Myocyte (in vitro differentiated cells): ENCODE data around the gene TMPRSS2. TPM values are rescaled to one million over a fixed set of nuclear protein-coding genes. Genes with fewer than 3 reads are reported as not detected.

Source experiments
- DNase-seq: peaks from one replicate; pipeline ENCODE4 v3.0.0-alpha.2; 2012; ENCODE audit warnings: low read depth
- total RNA-seq: library from RNA; depleted of rRNA; stranded (reverse); fragments of >200 nt; gene quantifications from 2 replicates; pipeline ENCODE4 v1.2.3, GENCODE V29; 2014

Gene TMPRSS2
- total RNA-seq, 1 donor from 2014 or later: not detected

DNA sequence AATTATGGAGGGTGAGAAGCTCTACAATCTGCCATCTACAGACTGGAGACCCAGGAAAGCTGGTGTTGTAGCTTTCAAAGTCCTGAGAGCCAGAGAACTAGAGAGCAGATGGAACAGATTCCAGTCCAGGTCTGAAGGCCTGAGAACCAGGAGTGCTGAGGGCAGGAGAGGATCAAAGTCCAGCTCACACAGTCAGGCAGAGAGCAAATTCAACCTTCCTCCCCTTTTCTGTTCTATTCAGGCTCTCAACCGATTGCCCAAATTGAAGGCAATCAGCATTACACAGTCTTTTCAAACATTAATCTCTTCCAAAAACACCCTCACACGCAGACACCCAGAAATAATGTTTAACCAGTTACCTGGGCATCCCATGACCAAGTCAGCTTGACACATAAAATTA is 2.5 kb upstream of the TMPRSS2 start:
- no peak for DNase-seq

DNA sequence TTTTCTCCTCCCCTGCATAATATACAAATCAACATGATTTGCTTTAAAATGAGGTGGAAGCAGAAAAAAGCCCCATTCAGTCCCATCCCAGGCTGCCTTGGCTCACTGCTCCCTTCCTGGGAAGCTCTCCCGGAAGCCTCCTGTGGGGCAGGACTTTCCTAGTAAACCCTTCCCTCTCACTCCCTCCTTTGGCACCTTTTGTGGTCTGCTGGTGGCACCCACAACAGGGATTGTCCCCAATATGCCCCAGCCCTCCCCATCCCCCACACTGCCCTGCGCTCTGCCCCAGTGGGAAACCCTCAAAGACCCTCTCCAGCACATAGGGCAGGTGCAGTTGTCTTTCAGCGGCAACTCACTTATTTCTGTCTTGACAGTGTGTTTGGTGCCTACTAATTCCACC is 1.8 kb upstream of the TMPRSS2 start:
- DNase-seq: no peak

DNA sequence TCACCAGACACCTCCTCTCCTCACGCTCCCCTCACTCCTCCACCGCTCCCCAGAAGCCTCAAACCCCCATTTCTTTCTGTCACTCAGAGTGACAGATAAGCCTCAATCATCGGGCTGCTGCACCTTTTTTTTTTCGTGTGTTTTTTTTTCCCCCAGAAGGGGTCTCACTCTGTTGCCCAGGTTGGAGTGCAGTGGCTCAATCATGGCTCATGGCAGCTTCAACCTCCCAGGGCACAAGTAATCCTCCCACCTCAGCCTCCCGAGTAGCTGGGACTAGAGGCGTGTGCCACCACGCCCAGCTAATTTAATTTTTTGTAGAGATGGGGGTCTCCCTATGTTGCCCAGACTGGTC is 1.2 kb upstream of the TMPRSS2 start:
- DNase-seq: no peak

DNA sequence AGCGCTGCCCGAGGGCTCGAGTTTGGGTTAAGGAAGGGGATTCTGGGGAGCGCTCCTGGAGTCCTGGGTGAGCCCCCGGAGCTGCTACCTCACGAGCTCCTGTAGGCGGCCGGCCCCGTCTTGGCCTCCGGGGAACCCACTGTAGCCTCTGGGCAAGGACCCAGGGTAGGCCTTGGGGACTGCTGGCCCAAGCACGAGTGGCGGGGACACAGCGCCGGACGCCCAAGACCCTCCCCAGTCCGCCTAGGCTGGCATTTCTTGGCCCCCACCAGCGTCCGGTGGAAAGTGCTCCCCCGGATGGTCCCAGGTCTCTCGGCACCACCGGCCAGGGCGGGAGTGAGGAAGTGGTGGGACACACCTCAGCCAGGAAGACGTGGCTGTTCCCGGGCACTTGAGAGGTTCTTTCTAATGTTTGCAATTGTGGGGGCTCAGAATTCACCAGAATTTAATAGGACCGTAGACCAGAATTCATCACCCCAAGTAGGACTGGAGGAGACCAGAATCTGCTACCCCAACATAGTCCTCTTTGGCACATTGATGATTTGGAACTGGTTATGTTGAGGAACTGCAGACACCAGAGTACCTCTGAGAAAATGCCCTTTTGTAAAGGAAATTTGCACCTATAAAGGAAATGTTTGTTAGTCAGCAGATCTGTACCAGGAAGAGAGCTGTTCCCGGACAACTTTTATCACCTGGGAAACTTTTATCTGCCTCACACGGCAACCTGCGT is 622 bp upstream of the TMPRSS2 start:
- no peak for DNase-seq

DNA sequence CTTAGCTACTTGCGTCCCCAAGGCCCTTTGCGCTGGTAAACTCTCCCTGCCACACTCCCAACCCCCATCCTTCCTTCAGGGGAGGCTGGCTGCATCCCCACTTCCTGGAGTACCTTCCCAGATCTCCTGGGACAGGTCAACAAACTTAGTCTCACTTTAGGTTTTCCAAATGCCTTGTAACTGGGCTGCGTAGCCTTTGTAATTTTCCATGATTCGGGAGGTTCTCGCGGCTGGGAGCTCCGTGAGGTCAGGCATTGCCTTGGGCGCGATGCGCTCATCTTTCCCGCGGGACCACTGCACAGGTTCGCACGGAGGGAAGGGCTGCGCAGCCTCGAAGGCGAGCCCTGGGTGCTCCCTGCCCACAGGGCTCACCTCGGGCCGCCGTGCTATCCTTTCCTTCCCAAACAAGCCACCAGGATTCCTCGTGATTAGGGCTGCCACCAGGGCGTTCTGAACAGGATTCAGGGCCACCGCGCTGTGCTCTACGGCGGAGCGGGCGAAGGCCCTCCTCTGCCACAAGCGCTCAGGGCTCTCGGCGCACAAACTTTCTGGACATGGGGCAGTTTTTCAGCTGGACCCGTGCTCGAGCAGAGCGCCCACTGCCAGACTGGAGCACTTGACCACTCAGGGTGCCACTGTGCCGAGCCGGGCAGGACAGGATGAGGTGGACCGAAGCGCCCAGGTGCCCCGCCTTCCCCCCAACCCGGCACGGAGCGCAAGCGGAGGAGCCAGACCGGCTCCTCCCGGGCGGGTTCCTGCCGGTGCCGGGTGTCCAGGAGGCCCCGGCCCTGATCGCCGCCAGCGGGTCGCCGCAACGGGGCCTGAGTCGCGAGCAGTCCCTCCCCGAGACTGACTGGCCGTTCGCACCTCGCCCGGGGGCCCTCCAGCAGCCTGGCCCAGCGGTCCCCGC is 1.1 kb downstream of the TMPRSS2 start:
- no peak for DNase-seq

DNA sequence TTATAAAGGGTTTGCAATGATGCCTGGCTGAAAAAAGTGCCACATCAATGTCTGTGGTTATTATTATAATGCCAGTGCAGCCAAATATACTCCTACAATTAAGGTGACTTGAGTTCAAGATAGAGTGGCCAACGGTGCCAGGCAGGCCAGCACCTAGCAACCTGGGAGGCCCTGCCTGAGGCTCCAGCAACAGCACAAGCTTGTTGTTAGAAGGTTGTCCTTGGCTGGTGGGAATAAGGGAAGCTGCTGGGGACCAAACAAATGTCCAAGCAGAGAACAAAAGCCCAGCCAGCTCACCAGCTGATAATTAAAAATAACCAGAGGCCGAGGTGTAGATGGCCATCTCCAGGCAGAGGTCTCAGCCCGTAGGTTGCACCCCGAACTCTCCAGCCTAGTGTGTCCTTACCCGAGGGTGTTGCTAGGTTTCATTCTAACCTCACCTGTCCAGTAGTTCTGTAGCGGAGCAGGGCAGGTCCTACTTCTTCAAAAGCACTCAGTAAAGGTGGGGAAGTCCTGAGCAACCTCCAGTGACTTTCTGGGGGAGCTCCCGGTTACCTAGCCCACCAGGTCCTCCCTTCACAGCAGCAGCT is 1.9 kb downstream of the TMPRSS2 start:
- no peak for DNase-seq

DNA sequence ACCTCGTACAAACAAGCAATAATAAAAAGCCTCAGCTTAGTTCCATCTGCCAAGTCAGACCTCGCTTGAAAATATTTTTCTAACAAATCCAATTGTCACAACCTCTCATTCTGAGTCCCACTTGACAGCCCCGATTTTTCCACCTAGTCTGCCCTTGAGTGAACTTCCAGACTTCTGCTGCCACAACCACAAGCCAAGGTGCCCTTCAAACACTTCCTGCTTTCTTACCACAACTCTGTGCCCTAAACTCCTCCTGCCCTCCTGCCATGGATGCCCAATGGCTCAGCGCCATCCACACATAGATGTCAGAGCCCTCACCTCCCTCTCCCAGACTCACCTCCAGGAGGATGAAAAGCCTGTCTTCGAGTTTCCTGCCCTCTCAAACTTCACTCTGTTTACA is 3.9 kb downstream of the TMPRSS2 start:
- no peak for DNase-seq

DNA sequence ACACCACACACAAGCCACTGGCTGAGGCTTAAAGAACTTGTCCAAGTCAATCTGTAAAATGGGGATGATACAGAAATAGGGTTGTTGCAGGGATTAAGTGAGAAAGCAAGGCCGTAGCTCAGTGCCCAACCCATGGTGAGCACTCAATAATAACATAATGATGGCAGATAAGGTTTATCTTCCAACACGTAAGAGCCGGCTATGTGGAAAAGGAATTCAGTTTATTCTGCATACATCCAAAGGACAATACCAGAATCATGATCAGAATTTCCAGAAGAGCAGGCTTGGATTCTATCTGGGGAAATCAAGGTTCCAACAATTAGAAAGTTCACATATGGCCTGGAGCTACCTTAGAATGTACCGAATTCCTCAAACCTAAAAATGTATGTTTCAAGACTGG is 4.6 kb downstream of the TMPRSS2 start:
- DNase-seq: no peak

DNA sequence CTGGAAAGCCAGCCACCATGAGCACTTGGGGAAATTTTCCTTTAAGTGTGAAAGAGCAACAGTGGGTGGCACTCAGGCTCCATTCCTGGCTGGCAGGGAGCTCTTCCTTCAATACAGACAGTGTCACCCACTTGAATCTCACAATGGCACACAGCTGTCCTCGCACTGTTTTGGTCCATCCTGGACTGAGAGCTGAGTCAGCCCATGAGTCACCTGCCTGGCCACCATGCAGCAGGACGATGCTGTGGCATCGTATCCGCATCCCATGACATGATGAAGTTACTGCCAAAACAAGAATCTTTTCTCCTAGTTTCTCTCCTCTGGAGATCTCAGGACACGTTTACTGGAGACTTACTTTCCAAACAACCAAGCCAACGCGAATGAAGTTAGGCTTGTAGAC is 6.0 kb downstream of the TMPRSS2 start:
- peak; percentile 59 for DNase-seq

DNA sequence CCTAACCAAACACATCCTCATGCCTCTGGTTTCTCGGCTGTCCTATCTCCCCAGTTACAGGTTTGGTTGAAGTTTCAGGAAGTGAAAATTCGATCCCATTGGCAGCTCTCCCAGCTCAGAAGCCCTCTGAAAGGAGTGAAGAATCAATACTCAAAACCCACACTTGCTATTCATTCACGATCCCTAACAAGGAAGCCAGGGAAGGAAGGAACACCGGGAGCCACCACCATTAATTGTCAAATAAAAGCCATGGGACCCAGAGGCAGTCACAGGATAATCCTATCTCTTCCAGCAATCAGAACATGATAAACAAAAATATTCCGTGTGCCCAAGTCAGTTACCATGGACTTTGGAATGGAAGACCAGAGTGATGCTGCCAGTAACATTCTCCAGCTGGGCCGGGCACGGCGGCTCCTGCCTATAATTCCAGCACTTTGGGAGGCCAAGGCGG is 7.0 kb downstream of the TMPRSS2 start:
- DNase-seq: no peak

DNA sequence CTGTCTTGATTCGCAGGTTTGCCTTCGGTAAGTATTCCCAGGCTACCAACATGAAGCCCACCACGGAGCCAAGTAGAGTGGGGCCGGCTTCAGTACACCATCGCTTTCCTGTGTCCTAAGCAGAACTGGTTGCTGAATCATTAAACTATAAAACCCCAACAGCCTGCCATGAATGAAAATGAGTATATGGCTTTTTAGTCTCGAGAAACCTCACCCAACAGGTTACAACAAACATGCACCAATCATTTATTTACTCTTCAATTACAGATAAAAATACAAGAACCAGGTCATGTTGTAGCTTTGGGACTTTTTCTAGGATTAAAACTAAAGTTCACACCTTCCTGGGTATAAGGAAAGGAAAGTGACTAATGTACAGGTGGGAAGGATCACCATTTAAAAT is 7.6 kb downstream of the TMPRSS2 start:
- DNase-seq: no peak

DNA sequence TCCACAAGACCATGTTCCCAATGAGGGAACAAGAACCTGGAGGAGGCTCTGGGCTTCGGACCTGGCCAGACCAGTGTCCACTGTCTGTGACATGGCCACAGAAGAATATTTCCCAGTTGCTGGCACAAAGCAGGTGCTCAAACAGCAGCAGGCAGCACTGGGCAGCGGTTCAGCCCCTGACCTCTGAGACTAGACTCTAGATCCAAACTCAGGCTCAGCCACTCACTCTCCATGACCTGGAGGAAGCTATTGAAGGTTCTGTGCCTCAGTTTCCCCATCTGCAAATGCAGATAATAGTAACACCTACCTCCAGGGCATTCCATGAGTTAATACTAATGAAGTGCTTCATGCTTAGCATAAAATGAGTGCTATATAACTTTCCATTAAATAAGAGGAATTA is 8.0 kb downstream of the TMPRSS2 start:
- DNase-seq: no peak

DNA sequence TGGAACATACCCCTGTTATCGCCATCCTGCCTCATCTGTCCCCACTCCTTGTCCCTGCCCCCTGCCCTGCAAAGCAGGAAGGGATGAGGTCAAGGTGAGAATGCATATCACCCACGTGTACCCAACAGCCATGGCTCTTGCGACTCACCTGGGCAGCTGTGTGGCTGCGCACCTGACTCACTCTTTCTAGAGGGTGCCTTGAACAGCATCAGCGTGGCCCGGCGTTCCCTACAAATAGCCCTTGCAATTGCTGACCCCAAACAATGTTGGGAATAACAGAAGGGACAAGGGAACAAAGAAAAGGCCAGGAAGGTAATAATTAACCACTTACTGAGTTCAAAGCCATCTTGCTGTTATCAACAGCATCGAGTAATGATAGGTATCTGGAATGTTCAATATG is 10.2 kb downstream of the TMPRSS2 start:
- no peak for DNase-seq

DNA sequence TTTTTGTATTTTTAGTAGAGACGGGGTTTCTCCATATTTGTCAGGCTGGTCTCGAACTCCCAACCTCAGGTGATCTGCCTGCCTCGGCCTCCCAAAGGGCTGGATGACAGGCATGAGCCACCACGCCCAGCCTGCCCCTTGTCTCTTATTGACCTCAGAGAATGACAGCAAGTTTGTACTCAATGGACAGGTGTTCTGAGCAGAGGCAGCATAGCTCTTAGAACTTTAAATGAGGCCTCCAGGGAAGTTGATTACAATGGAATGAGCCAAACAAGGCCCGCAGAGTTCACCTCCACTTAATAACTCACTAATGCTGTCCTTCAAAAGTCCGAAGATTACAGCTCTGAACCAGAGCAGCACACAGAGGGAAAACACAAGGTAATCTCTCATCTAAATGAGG is 10.9 kb downstream of the TMPRSS2 start:
- no peak for DNase-seq

DNA sequence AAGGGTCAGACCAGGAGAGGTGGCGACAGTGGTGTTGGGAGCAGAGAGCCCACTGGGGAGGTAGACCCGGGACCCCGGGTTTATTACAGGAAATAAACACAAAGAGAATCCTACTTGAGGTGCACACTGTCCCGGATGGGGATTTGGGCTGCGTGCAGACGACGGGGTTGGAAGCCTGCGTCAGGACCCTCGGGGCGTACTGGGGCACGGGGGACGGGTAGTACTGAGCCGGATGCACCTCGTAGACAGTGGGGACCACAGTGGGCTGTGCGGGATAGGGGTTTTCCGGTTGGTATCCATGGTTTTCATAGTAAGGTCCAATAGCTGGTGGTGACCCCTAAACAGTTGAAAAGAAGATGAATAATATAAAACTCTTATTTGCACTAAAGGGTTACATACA is 13.7 kb downstream of the TMPRSS2 start:
- DNase-seq: no peak

DNA sequence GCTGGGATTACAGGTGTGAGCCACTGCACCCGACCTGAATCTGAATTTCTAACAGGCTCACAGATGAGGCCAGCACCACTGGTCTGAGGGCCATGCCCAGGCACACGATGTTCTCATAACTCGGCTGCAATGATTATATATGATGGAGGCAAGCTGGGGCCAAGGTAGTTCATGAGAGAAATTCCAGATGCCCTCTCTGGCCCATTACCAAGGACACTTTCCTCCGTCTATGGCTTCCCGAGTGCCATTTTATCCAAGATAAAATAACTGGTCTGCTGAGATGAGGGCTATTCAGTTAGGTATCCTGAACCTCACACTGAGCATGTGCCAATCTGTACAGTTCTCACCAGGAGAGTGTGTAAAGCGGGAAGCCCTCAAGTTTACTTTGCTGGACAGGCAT is 16.5 kb downstream of the TMPRSS2 start:
- no peak for DNase-seq

DNA sequence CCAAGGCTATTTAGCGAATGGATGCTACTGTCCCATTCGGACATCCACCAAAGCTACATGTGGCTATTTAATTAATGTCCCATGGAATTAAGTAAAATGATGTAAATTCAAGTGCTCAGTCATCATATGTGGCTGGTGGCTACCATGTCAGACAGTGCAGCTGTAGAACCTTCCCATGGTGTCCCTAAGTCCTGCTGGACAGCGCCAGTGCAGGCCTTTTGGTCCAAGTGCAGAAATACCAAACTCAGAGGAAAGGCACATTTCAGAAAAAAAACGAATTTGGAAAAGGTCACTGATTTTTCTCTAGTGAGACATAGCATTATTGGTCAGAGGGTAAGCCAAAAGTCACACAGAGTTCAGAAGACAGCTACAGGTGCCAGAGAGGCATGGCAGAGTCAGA is 17.6 kb downstream of the TMPRSS2 start:
- no peak for DNase-seq

DNA sequence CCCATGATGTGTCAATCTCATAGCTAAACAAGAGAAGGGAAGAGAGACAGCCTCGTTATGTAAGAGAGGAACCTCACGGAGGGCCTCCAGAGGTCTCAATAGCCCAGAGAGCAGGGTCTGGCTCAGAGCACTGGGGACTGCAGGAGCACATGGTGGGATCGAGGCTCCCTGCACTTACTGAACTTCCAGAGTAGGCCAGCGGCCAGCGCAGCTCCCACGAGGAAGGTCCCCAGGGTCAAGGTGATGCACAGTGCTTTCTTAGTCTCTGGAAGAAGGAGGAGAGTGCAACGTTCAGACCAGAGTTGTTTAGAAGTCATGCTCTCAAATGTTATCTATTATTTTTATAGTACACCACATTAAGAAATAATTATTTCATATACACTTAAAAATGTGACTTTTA is 18.6 kb downstream of the TMPRSS2 start:
- no peak for DNase-seq

DNA sequence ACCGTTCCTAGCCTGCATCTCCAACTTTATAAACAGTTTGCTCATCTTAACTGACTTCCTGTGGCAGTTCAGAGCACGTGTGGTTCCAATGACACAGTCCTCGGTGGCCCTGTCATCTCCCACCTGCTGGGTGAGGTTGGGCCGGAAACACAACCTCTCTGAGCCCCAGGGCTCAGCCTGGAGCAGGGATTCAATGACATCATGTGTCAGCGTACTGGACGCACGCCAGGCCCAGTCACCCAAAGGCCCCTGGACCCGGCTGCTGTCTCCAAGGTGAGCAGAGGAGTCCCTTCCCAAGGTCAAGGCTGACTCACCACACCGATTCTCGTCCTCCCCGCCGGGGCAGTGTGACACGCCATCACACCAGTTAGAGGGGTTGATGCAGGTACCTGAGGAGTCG is 19.9 kb downstream of the TMPRSS2 start:
- DNase-seq: no peak

DNA sequence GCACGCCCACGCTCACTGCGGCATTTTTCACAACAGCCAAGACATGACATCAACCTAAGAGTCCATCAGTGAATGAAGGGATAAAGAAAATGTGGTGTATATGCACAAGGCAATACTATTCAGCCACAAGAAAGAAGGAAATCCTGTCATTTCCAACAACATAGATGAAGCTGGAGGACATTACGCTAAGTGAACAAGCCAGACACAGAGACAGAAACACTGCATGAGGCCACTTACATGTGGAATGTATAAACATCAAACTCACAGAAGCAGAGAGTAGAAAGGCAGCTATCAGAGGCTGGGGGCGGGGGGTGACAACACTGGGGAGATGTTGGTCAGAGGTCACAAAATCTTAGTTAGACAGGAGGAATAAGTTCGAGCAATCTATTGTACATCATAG is 20.9 kb downstream of the TMPRSS2 start:
- no peak for DNase-seq

DNA sequence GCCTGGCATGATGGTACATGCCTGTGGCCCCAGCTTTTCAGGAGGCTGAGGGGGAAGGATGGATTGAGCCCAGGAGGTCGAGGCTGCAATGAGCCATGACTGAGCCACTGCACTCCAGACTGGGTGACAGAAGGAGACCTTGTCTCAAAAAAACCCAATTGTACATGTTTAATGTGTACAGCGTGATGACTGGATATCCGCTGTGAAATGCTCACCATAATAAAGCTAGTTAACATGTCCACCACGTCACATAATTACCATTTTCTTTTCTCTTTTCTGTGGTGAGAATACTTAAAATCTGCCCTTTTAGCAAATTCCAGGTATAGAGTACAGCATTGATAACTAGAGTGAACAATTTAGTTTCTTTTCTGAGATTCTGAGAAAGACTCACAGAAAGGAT is 24.0 kb downstream of the TMPRSS2 start:
- no peak for DNase-seq

DNA sequence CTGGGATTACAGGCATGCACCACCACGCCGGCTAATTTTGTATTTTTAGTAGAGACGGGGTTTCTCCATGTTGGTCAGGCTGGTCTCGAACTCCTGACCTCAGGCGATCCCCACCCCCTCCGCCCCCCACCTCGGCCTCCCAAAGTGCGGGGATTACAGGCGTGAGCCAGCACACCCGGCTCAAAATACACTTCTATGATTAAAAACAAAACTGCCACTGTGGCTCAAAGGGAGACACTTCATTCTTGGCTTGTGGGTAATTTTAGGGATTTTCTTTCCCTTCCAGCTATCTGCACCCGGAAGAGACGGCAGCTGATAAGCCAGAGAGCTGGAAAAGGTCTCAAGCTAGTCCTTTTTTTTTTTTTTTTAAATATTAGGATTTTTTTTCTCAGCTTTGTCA is 24.5 kb downstream of the TMPRSS2 start:
- no peak for DNase-seq
